Stimulated activated naive CD4-positive, alpha-beta T cell (primary cell): ENCODE data around the gene KRT80.
"Not testable (repeated sequence)": the region's sequence is repeated elsewhere in the genome, so short reads cannot be mapped to it uniquely, and the experiment has no call there.

Experiments used
- DNase-seq, 6 experiments: peaks; one replicate each; lab custom pipeline; 2025; lab: John Stamatoyannopoulos, UW

KRT80 gene

DNA sequence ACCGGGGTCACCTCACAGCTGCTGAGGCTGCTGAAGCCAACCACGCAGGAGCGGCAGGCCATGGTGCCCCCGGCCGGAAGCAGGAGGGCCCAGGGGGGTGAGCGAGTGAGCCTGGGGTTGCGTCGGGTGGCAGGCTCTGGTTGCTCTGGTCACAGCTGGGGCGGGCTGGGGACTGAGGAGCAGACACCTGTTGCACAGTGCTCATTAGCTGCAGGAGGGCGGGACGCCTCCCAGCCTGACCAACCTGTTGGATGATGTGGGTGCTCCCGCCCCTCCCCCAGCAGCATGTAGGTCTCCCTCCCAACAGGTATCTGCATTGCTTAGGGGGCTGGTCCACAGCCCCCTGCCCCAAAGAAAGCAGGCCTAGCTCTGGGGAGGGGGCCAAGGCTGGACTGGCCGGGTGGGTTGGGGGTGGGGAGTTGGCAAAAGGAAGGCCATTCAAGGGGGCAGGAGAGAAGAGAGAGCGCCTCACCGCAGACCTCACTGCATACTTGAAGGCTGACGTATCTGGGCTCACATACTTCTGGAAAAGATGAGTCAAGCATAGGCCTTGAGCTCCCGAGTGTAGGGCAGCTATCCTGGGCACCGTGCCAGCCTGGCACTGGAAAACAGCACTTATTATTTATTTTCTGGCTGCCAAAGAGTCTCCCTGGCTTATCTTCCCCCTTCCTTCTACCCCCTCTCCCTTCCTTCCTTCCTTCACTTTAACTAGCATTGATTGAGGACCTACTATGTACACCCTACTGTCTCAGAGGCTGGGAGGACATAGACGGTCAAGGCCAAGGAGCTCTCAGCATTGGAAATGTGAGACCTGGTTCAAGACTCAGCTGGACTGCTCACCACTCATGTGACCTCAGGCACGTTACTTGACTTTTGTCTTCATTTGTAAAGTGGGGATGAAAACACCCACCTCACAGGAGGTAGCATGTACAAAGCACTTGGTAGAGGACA, at the start of gene KRT80:
Gene KRT80, minus strand, starts transcription at position 174 of the 951 bp plus-strand sequence. Its CDS starts 112 bp downstream, at position 62.
- DNase-seq = no peak

DNA sequence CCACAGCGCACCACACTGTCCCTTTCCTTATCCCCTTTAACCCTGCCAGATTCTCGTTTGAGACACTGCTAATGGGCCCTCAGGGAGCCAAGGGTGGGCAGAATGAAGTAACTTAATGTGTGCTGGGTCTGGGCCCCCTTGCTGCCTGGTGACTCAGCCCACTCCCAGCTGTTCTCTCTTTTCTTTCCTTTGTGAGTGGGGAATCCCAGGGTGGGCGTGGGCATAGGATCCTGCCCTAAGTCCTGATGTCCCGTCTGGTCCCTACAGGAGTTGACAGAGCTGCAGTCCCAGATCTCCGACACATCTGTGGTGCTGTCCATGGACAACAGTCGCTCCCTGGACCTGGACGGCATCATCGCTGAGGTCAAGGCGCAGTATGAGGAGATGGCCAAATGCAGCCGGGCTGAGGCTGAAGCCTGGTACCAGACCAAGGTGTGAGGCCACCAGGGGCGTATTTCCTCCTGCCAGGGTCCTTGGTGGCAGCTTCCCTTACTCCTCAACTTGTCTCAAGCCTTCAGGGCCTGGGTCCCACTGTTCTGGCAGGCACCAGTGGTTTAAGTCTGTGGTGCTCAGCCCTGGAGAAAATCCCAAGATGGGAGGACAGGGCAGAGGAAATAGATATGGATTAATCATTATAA, 49.5 kb upstream of the KRT80 start:
- no peak for DNase-seq

DNA sequence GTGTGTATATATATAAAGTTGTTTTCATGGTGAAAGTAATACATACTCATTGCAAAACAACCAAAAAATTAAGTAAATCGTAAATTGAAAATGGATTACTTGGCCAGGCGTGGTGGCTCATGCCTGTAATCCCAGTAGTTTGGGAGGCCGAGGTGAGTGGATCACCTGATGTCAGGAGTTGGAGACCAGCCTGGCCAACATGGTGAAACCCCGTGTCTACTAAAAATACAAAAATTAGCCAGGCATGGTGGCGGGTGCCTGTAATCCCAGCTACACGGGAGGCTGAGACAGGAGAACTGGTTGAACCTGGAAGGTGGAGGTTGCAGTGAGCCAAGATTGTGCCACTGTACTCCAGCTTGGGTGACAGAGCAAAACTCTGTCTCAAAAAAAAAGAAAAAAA, 48.4 kb upstream of the KRT80 start:
- not testable (repeated sequence) for DNase-seq

DNA sequence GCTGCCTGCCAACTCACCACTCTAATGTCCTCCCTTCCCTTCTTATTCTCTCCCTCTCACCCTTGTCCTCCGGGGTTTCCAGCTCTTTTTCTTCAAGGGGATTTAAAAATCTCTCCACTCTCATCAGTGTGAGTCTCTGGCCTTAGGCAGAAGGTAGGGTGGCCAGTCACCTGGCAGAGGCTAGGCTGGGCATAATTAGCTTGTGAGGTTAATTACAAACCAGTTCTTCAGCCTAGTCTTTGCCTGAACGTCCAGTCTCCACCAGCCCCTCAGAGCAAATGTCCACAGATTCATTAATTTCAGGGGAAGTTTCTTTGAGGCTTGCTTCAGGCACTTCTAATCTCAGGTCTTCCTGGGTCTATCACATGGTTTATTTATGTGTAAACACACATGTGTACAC, 48.0 kb upstream of the KRT80 start:
- no peak for DNase-seq

DNA sequence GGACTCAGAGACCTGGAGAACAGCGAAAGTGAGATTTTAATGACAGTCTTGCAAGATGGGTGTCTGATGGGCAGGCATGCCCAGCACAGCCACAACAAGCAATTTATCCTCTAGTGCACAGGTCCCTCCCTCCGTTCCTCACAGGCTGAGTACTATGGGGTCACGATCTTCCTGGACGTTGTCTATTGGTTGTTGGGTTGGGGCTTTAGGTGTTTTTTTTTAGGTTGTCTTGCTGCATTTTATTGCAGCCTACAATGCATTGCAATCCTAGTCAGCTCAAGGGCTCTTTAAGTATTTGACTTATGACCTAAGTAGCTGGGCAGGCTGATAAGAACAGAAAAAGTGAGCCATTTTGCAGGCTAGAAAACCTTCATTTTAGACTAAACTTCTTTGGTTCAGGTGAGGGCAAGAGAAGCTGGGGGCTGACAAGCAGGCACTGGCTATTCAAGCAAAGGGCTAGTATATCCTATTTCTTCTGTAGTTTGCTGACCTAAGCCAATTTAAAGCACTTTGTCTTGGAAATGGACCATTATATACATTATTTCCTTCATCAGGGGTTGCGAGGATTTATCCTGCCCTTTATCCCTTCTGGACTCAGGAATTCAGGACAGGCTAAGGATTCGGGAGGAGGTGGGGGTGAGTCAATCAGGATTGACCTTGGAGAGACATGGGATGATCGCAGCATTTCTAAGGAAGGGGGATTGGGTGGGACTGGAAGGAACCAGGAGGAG, 47.3 kb upstream of the KRT80 start:
- no peak for DNase-seq

DNA sequence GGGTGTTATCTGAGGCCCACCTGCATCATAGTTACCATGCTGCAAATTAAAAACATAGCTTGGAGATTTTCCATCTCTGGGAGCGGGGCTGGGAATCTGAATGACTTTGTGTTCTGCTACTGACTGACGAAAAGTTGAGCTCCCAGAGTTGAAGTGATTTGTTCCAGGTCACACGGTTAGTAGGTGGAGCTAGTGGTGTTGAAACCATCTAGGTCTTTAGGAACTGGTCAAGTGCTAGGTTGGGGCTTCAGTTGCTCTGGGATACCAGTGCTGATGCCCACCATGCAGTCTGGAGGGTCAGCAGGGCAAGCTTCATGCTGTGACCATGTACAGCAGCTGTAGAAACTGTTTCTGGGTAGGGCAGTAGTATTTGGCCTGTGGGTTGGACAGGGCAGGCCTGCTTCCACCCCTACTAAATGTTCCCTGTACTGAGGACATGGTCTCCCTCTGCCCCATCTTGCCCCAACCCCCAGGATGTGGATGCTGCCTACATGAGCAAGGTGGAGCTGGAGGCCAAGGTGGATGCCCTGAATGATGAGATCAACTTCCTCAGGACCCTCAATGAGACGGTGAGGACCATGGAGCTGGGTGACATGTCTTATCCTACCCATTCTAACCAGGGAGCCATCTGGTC, 46.5 kb upstream of the KRT80 start:
- DNase-seq = no peak

DNA sequence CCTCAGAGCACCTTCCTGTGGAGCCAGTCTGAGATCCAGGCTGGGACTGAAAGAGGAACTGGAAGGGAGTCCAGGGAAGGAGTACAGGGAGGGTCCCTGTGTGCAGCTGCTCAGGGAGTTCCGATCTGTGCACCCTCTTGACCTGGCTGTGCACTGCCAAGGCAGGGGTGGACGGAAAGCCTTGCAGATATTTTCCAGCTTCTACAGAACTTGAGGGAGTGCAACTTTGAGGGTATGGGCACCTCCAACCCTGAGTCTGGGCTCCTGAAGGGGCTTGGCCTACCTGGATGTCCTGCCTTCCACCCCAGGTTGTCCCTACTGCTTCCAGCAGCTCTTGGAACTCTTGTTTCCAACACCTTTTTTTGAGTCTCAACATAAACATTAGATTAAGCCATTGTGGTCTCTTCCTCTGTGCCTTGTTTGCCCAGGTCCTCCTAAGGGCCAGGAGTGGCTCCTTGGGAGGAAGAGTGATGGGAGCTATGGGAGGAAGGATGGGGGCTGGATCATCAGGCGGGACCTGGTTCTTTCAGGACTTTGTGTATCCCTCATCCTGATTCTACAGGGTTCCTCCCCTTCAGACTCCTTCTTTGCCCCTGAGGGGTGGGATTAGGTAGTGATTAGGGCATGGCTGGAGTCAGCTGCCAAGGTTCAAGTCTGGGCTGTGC, 44.7 kb upstream of the KRT80 start:
- DNase-seq = no peak

DNA sequence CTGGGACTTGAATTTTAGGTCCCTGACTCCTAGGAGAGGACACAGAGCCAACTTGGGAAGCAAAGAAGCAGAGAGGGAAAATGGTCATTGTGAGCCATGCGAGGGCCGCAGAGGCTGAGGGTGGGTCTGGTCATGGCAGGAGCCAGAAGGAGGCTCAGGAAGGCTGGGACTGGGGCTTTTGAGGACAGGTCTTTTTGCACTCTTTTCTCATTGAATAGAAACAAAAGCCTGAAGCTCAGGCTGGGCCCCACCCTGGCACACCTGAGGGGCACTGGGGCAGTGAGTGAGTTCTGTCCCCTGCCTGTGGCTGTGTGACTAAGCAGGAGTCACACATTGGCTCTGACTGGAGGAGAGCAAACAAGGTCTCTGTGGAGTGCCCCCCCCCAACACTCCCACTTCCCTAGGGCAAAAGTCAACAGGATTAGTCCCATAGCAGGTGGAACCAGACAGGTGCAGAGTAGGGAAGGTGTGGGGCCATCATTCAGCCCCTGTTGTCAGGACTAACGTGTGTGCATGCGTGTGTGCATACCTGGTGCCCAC, 44.1 kb upstream of the KRT80 start:
- no peak for DNase-seq

DNA sequence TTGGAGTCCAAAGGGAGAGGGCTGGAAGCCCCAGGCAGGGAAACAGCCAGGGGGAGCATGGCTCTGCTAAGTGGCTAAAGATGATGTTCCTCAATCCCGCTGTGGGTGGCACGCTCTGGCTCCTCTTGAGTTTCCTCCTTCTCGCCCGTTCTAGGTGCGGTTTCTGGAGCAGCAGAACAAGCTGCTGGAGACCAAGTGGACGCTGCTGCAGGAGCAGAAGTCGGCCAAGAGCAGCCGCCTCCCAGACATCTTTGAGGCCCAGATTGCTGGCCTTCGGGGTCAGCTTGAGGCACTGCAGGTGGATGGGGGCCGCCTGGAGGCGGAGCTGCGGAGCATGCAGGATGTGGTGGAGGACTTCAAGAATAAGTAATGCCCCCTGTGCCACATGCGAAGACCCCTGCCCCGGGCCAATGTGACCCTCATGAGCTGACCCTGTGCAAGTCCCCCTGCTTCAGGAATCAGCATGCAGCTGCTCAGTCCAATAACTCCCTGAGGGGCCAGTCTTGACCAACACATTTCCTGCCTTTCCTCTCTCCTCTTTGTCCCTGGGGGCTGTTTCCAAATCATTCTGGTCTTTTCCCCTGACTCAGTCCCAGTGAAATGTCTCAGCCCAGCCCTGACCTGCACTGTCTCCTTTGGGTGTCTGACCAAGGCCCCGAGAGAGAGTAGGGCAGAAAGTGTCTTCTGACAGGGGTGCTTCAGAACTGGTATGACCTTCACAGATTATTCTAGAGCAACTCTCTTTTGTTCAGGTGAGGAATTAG, 43.4 kb upstream of the KRT80 start:
- no peak for DNase-seq

DNA sequence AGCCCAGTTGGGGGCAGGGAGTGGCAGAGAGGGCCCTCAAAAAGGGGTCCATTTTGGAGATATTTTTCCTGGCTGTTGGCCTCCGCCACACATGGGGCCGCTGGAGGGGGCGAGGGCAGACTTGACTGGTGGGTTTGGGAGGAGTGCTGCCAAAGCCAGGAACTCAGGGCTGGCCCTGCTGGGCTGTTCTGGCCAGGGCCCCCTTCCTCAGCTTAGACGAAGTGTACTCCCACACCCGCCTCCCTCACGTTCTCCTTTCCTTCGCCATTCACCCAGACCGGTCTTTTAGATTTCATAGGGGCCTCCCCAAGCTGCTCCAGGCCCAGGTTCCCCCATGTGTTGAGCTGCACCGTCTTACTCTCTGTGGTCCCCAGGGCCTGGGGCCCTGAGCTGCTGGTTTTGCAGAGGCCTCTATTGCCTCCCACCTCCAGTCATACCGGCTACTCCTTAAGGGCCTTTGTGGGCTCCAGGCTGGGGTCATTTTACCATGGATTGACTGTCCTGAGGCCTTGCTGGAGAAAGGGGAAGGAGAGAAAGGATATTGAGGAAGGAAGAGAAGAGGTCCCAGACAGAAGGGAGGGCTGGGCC, 42.5 kb upstream of the KRT80 start:
- DNase-seq = no peak

DNA sequence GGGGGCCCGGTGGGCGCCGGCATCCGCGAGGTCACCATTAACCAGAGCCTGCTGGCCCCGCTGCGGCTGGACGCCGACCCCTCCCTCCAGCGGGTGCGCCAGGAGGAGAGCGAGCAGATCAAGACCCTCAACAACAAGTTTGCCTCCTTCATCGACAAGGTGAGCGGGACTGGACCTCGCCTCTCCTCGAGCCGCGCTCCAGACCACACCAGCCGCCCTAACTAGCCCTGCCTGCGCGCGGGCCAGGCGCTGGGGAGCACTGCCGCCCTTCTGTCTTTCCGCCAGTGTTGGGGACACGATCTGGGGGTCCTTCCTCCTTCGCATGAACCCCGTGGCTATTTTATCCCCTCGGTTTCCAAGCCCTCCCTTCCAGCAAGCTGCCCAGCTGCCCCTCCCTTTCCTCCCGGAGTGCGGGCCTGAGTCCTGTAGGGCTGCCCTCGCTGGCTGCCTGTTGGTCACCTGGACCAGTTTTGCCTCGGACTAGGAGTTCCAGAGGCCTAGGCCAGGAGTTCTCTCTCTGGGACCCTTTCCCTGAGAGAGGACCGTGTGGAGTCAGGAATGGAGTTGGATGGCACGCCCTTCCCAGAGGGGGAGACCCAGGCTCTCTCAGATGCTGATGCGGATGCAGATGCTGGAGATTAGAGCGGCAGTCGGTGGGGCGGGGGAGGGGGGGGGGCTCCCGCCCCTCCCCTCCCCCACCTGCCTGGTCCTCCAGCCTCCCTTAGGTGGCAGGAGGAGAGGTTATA, 41.8 kb upstream of the KRT80 start:
- DNase-seq = no peak

DNA sequence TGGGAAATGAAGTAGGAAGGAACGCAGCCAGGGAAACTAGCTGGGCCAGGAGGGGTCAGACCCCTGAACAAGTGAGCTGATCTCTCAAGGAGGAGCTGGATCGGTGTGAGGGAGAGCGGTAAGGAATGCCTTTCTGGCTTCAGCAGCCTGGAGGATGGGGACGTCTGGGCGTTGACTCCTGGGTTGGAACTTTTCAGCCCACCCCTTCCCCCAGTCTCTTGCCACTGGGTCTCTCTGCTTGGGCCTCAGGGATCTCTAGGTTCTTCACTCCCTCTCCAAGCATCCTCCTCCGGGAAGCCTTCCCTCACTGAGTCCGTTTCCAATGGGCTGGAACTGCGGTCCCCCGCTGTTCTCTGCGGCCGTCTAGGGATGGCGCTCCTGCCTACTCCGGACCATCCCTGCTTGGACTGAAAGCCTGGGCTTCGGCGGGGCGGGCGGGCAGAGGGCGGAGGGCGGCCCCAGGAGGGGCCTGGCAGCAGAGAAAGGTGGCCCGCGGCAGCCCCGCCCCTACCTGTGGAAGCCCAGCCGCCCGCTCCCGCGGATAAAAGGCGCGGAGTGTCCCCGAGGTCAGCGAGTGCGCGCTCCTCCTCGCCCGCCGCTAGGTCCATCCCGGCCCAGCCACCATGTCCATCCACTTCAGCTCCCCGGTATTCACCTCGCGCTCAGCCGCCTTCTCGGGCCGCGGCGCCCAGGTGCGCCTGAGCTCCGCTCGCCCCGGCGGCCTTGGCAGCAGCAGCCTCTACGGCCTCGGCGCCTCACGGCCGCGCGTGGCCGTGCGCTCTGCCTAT, 41.1 kb upstream of the KRT80 start, which contains the start of gene KRT7:
Gene KRT7, plus strand, starts transcription at position 570 of the 788 bp plus-strand sequence. Its CDS starts 54 bp downstream, at position 624.
- no peak for DNase-seq

DNA sequence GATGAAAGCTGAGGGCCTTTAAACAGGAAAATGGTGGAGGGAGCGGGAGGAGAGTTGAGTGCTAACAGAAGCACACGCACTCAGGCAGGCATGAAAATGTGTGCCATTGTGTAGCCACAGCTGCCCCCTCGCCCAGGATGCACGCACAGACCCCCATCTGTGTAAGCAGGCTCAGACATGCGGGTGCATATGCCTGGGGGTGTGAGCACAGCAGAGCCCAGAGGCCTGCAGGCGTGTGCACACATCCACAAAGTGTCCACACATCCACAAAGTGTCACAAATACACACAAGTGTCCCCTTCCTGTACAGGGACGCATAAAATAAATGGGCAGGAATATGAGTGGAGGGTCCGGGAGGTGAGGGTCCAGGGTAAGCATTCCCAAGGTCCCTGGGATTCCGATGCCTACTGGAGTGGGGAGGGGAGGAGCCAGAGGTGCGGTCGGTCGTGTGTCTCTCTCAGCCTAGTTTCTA, 40.4 kb upstream of the KRT80 start:
- no peak for DNase-seq

DNA sequence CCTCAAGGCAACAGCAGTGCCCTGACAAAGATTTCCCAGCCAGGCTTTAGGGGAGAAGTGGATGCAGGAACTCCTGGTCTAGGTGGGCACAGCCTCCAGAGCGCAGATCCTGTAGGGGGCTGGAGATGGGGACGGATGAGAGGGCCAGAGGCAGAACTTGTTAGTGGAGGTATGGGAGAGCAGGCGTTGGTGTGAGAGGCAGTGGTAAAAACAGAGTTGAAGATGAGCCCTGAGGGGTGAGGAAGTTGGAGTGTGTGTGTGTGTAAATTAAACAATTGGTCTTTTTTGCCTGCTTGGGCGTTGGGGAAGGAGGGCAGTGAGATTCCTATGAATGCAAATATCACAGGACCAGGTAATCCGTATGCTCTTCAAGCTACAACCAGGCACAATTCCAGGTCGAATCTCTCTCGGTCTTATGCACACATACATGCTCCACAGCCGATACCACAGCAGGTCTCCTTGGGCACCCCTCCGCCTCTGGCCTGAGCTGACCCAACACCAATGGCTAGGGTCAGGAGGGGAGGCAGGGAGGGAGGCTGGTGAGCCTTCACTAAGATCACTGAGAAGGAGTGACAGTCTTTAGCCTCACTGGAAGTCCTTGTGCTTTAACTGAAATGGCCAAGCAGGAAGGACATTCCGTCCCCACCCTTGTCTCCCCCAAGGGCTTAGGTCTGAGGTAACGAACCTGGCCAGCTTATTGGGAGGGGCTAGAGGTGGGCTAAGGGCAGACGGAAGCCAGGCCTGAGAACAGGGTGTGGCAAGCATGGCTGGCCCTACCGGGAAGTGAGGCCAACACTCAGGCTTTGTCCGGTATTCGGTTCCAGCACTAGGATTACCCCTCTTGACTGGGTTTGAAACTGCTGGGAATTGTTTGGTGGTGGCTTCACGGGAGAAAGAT, 39.7 kb upstream of the KRT80 start:
- DNase-seq = no peak

DNA sequence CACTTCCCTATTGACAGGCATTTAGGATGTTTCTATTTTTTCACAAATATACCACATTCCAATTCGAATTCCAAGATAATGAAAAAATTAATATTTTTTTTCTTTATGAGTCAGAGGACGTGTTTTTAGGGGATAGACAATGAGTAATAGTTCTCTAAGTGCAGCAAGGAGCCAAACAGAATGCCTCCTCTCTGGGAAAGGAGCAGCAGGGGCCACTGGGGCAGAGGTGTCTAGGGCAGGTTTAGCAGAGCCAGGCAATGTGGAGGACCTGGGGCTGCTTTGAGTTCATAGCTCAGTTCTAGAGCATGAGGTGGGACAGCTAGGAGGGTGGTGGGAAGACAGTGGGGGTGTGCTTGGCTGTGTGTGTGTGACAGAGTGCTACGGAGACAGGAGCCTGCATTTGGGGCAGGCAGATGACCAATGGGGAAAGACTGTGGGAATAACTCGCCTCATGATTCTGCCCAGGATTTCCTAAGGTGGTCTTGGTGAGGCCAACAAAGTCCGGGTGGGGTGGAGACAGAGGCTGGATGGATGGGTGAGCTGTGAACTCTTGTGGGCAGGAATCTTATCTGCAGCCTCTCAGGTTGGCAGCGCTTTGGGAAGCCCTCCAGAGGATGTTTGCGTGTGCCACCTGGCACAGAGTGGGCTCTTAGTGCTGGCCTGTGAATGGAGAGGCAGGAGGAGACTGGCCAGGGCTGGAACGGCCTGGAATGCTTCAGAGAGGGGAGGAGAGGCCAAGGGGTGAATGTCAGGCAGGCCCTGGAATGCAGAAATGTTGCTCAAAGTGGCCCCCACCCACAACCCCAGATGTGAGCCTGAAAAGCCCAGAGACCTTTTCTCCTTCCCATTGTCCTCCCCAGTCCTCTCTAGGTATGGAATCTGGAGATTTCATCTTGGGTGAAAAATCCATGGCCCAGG, 38.8 kb upstream of the KRT80 start:
- no peak for DNase-seq

DNA sequence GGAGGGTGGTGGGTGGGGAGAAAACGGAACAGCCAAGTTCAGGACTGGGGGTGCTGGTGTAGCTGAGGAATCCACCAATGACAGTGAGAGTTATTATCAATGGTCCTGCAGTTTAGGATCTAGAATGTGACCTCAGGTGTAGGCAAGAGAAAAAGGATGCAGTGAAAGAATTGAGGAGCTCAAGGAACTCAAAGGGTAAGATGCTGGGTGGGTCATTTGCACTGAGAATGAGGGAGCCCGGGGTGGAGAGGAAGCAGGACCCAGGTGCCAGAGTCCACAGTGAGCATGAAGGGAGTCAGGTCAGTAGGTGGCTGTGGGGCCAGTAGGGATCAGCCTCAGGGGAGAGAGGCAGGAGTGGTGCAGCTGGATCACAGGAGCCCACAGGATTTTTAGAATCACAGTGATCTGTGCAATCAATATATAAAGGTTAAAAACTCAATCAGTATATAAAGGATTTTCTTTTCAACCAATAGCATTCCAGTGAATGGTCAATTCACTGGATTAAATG, 38.1 kb upstream of the KRT80 start:
- DNase-seq = no peak
